Measurements from ENCODE around the gene ROR1. TPM values are rescaled to one million over a fixed set of nuclear protein-coding genes. Genes with fewer than 3 reads are reported as not detected.

ROR1 gene
- polyA plus RNA-seq, 1 donor, result 36.8 TPM

DNA sequence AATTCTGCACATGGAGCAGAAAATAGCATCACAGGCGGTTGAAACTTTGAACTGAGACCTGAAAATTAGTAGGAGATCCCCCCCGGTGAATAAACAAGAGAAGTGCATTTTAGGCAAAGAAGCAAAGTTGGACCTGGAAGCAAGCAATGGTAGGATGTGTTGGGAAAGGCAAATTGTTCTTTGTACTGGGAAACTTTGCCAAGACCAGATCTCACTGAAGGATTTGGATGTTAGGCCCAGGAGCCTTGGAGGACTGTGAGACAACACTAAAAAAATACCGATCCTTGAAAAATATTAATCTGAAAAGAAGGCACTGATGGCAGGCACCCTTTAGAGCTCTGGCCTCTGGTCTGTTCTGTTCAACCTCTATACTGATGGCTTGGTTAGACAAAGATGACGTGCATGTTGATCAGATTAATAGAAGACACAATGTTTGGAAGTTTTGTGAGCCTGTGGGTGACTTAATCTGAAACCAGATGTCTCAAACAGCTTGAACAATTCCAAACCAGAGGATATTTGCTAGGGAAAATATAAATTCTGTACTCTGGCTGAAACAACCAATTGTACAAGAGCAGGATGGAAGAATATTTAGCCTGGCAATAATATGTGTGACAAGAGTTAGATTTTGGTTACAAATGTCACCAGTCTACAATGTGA is 108.4 kb downstream of the ROR1 start:
- DNase-seq, result no peak

DNA sequence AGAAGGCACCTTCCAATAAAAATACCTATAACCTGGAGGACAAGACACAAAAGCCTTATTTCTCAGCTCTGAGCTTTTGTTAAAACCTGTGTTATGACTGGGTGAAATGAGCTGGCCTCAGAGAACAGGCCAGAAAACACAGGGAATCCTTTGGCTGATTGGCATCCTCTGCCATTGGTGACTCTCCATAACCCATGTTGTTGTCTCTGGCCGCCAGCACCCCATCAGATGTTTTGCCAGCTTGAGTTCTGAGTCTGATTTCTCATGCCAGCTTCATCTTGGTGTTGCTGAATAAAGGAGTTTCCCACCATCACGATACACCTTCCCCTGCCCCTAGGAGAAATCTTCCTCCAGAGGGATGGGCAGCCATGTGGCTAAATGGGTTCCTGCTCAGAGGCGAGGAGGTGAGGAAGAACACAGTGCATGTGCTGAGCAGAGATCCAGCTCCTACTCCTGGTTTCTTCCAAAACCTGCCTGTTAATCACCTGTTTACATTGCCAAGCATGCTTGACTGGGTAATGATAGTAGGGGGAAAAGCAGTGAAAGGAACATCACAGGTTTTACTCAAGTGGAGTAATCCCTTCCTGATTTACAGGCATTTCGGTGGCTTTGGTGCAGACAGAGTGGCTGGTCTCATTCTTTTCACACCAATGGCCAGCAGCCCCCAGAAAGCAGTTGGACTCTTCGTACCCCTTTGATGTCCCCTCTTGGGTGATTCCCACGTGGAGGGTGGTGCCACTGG is 109.8 kb downstream of the ROR1 start:
- DNase-seq, result no peak

DNA sequence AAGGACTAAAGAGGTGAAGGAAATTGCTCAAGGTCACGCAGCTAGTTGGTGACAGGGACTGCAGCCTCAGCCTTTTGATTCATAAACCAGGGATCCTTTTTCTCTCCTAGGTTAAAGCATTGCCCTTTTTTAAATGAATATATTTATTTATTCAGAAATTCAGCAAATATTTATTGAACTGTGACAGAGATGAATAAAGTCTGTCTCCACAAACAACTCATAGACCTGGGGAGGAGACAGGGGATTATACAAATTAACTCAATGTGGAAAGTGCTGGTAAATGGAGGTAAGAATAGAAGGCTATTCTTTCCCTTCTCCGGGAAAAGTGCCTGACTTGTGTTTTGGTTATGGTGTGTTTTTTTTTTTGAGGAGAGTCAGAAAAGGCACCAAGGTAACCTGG is 110.7 kb downstream of the ROR1 start:
- no peak for DNase-seq

DNA sequence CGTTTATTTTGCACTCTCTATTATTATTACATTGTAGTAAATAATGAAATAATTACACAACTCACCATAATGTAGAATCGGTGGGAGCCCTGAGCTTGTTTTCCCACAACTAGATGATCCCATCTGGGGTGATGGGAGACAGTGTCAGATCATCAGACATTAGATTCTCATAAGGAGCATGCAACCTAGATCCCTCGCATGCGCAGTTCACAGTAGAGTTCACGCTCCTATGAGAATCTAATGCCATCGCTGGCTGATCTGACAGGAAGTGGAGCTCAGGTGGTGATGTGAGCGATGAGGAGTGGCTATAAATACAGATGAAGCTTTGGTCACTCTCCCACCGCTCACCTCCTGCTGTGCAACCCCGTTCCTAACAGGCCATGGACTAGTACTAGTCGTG is 112.1 kb downstream of the ROR1 start:
- no peak for DNase-seq

DNA sequence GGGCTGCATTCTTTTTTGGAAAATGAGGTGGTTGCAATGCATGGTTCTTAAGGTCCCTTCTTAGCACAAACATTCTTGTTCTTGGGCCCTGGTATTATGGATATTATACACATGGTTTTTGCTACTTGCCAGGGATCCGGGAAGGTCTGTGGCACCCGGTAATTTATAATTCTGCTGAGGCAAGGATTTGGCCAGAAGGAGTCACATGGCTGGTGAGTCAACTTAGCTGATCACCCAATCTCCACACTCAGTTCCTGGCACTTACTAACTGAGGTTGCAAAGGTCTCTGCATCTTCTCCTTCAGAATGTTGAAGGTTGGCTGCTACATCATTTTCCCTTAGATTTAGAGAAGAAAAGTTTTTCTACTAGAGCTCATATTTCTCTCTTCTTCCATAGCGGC is 112.5 kb downstream of the ROR1 start:
- no peak for DNase-seq

DNA sequence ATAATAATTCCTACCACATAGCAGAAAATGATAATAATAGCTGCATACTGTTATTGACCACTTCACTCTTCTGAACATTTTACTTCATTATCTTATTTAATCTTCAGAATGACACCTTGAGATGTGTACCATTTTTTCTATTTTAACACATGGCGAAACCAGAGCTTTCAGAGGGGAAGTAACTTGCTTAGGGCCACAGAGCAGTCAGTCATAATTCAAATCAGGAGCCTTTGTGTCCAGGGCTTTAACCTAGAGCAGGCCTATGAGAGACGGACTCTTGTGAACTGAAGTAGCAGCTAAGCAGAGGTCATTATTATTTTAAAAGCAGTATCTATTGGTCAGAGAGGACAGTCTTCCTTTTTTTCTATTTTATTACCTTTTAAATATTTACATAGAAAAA is 114.0 kb downstream of the ROR1 start:
- no peak for DNase-seq

DNA sequence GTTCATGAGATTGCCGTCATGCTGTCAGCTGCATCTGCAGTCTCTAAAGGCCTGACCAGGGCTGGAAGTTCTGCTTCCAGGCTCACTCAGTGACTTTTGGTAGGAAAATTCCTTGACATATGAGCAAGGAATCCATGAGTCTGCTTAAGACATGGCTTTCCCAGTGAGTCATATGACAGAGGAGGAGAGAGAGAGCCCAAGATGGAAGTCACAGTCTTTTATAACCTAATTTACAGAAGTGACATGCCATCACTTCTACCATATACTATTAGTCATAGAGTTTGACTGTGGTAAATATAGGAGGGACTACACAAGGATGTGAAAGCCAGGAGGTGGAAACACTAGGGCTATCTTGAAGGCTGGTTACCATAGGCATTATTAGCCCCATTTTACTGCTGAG is 115.2 kb downstream of the ROR1 start:
- DNase-seq, result no peak

DNA sequence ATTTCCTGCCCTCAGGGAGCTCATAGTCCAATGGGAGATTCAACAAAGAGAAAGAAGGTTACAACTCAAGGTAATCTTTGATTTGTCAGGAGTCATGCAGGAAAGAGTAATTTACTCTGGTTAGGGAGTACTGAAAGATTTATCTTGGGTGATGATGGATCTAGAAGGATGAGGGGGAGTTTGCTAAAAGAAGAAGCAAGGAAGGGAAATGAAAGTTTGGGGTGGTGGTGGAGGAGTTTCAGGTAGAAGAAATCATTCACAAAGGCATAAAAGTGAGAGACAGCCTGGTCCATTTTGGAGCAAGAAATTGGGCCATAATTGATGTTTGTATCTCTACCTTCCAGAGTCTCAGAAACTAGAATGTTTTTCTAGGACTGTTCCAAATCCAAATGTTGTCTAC is 116.7 kb downstream of the ROR1 start:
- no peak for DNase-seq

DNA sequence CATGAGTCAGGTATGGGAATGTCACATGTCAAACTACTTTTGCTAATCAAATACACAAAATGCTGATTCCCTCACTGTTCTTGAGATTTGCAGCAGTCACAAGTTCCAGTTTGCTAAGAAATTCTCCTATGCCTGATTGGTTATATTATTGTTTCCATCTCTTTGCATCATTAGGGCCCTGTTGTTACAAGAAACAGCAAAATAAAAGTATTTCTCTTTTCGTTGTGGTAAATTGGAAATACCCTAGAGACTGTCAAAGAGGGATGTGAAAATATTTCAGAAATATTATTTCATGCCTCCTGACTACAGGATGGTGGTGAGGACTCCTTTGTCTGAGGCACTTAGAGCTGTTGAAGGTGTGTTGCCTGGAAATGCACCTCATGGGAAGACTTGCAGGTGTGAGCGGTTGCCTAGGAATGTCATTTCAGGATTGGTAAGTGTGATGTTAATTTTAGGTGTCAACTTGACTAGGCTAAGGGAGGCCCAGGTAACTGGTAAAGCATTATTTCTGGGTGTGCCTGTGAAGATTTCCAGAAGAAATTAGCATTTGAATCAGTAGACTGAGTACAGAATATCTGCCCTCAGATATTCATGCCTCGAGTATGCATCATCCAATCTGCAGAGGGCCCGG is 117.4 kb downstream of the ROR1 start:
- DNase-seq, result no peak

DNA sequence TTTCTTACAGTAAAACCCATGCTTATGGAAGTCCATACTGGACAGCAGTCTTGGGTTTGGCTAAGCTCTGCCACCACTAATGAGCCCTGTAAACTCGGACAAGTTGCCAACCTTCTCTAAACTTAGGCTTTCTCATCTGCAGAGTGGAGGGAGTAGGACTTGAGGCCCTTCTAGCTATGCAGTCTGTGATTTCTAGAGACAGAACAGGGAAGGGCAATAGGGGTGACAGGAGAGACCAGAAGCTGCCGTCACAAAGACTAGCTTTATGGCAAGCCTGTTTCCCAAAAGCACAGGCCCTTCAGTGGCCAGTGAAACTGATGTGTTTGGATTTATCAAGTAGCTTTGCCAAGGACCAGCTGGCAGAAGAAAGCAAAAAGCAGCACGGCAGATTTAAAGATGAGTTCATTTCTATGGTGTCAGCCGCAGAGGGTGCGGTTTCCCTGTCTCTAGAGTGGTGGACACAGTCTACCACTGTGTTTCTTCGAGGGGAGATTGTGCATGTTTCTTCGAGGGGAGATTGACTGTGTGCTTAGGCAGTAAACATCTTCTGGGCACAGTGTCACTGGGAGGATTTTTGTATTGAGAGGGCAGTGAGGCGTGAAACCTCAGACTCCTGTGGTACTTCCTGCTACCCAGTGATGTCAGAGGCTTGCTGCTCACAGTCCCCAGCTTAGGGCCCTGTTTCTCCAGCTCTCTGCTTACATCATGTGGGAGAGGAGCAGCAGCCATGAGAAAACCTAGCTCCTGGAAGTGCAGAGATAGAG is 119.0 kb downstream of the ROR1 start:
- DNase-seq, result peak; percentile 54

DNA sequence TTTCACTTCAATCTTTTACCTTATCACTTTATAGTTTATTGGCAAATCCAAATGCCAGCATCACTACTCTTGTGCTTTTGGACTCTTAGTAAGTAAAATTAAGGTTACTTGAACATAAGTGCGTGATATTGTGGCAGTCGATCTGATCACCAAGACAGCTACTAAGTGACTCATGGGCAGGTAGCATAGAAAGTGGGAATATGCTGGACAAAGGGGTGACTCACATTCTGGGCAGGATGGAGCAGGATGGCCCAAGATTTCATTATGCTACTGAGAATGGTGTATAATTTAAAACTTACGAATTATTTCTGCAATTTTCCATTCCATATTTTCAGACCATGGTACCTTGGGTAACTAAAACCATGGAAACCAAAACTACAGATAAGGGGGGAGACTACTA is 120.2 kb downstream of the ROR1 start:
- DNase-seq, result no peak

DNA sequence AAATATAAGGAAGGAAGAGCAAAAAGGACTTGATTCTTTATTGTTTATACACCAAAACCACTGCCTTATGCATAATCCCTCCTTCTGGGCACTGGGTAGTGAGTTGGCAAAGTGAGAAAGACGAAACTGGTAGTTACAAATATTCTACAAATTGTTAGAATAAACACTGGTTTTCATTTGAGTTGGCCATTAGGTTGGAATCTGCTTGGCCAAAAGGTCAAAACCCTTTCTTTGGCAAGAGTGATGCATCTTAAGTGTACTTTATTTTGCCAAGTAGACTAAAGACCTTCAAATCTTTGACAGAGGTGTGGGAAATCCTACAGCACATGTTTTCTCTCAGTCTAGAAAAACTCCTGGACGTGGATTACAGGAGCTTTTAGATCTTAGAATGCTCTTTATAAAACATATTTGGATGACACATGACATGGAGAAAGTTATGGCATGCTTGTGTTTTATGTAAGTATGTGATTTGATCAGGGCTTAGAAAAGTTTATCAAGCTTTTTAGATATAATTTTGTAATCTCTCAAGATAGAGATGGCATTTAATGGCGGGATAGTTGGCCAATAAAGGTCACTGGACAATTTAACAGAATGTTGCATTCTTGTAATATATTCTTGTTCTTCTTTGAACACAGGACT is 120.9 kb downstream of the ROR1 start:
- DNase-seq, result no peak

DNA sequence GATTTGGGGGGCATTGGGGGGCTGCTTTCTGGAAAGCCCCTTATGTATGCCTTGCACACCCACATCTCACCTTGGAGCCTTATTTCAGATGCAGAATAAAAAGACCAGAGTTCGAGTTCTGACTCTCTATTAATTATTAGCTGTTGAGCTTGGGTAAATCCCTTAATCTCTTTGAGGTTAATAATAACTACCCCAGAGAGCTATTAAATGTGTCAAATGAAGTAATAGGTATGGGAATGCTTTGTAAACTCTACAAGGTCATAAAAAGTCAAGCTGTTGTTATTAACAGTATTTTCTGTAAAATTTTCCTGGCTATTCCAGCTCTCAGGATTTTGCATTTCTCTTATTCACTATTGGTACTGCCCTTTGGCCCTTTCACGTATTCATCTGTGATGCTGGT is 122.9 kb downstream of the ROR1 start:
- DNase-seq, result no peak

DNA sequence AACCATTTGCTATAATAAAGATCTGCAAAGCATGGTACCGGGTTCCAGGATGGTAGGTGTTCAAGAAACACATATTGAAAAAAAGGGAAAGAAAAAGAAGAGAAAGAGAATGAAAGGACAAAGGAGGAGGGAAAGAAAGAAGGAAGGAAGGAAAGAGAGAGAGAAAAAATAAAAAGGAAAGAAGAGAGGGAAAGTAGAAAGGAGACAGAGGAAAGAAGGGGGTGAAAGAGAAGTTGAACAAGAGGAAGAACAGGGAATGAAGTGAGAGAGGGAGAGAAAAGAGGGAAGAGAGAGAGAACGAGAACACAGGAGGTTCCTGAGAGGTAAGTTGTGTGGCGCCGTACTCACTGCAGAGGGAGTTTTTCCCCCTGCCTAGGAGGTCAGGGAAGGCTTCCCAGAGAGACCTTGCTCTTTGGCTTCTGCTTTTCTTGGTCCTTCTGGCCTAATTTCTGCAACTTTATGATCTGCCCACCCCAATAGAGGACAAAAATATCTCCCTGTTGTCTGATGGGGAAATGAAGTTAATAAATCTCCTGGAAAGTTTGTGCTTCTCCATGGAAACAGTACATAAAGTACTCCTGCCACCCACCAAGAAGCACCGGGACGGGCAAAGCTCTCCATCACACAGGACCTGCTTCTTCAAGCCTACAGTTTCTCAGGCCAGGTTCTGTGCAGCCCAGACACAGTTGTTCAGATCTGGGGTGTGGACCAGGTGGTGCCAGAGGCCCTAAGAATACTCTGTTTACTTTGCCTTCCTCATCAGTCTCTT is 124.8 kb downstream of the ROR1 start:
- no peak for DNase-seq

DNA sequence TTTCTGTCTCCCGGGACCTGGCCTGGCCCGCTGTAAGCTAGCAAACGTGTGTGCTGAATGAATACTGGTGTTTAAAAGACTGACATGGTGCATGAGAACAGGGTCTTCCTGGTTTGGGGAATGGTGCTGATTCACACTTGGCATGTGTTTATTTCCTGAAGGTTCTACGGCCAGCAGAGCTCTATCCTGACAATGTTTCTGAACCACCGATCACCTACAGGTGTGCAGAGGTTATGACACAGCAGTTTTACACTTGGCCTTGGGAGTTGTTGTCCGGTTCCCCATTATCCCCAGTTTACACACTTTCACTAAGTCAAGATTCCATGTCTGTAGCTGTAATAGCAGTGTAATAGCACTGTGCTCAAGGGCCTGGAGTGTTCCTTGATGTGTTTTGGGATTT is 127.3 kb downstream of the ROR1 start:
- no peak for DNase-seq

DNA sequence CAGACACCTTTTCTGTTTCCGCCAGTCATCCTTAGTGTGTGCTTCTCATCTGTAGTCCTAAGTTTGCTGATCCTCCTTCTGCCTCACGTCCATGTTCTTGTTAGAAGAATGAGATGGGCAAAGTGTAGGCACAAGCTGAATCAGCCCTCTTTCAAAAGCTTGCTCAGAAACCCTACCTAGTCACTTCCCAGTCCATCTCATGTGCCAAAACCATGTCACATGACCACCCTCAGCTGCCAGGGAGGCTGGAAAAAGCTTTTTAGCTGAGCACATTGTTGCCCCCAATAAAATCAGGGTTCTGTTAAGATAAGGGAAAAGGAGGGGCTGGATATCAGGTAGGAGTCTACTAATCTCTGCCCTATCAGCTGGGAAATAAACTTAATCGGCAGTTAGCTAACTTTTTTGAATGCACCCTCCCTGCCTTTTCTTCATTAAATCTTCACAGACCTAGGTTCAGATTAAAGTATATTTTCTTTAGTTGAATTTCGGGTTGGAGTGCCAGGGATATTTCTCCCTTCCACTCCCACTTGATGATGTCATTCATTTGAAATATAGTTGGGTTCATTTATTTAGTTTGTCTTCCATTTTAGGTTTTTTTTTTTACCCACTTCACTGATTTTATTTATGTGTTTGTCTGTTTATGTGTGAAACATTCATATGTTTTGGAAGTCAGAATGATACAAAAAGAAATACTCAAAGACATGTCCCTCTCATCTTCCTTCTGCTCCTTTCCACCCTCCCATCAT is 129.2 kb downstream of the ROR1 start:
- no peak for DNase-seq

DNA sequence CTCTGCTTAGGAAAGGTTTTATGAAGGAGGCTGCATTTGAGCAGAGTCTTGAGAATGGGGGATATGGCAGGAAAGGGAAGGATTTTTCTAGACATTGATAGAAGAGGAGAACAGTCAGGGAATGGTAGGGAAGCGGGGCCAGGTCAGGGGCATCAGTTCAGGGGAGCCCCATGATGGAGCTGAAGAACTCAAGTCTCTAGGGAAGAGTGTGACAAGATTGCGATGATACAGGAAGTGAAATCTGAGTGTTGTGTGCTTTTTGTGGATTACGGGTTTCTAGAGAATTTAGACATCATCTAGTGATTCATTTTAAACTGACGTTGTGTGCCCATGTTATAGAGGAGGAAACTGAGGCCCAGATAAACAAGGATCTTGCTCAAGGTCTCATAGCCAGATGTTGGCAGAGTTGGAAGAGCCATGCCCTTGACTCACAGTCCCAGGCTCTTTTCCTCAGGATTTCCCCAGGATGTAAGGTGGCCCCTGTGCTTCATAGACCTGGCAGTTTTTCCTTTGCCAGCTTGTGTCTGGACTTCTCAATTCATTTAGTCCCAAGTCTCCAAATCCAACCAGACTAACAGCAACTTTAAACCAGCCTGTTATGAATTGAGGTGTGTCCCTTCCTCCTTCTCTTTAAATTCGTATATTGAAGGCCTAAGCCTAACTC is 130.3 kb downstream of the ROR1 start:
- no peak for DNase-seq

DNA sequence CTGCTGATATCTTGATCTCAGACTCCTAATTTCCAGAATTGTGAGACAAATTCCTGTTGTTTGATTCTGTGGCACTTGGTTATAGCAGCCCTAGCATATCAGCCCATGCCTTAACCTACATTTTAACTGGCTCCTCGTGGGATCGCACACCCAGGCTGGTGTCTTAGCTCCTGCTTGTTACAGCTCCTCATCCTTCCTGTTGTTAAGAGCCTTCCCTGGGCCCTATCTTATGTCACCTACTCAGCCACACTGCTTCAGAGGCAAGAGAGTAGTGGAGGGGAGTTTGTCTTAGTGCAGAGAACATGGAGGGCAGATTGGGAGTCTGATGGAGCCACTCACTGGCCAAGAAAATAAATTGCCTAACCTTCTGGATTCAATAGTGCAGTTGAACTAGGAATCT is 131.0 kb downstream of the ROR1 start:
- no peak for DNase-seq

DNA sequence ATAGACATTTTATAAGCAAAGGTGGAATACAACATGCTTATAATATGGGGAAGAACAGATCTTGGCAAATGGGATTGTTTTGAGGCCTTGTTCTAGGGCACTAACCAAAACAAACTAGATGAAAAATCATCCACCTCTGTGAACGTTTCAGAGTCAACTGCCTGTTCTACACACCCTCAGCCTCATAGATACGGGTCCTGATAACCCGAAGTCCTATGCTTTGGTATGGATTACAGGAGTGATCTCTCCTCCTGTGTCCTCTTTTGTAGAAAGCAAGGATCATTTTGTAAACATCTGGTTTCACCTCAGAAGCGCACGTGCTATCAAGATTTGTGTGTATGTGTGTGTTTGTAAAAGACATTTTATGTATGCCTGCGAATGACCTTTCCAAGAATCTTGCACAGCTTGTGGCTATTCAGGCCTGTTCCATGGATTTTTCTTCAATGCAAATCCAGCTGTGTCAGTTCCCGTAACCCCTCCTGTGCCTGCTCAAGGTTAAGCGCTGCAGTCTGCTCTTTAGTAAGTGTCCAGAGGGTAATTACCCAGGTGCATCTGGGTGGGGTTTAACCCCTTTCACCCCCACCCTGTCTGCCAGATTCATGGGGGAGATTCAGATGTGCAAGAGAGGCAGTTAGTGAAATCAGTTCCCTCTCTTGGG is 132.4 kb downstream of the ROR1 start:
- DNase-seq, result no peak

DNA sequence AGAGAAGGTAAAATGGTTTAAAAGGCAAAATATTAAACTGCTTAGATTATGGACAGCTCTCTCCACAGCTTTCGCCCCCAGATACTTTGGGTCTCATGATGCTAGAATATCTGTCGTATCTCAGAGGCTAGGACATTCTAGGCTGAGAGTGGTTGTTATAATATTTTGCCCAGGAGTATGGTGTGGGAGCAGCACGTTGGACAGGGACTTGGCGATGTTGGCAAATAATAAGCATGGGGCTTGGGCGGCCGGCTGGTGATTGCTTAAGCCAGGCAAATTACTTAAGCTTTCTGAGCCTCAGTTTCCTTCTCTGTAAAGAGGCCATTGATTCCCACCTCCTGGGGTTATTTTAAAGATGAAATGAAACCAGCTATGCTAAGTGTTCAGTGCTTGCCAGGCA is 133.2 kb downstream of the ROR1 start:
- no peak for DNase-seq
